Uterus (tissue), 2 donors: ENCODE measurements around the gene RIPOR1.

ENCODE experiments used
- CTCF ChIP-seq, 4 experiments: fragments of 200-600 bp in 2 of 4; fragments of 450-650 bp in 2 of 4; sonication (generic) in 2 of 4; IDR thresholded peaks; one replicate each; pipeline ENCODE4 v1.5.1; 2016 to 2019; ENCODE audit warnings: antibody characterized with exemption in 4 of 4, mild to moderate bottlenecking in 2 of 4, moderate library complexity in 1 of 4
- POLR2A ChIP-seq, 2 donors: fragments of 450-650 bp; IDR thresholded peaks; one replicate each; pipeline ENCODE4 v1.6.1; 2016; ENCODE audit warnings: antibody characterized with exemption in 2 of 2, mild to moderate bottlenecking in 1 of 2, moderate library complexity in 1 of 2

GRCh38 chr16:67562918-67563707 is 34.5 kb downstream of the RIPOR1 start:
- TF ChIP-seq CTCF (IDR thresholded peaks at IDR 0.05) (peak in 3 of 4 experiments; percentile 14 to 36 (median 19)), POLR2A (IDR thresholded peaks at IDR 0.05) (peak in 1 of 2 donors; percentile 35)
